Stimulated activated CD4-positive, alpha-beta T cell treated with anti-CD3 and anti-CD28 coated beads, Interleukin-1b, Interleukin-23, amount 100 ng/mL, for 1 hour (primary cell): ENCODE data around the gene CUEDC2.

Source experiments
- DNase-seq, 2 donors: peaks; one replicate each; pipeline ENCODE4 v3.0.0-alpha.2; 2020; ENCODE audit warnings: low read depth in 2 of 2

CUEDC2 gene

DNA sequence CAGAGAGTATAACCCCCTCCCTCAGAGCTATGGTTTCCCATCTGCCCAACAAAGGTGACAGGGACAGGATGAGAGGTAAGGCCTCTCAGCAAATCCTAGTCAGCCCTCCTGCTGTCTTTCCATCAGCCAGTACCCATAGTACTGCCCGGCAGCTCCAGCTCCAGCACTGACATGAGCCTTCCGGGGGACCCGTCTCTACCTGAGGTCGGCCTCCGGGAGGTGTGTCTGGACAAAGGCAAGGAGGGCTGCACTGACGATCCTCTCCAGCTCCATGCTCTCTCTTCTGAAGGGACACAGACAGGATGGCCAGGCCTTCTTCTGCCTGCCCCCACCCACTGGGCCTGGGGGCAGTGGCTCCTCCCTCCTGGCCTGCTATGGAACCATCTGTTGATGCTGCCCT is 7.5 kb downstream of the CUEDC2 start:
- DNase-seq = no peak

DNA sequence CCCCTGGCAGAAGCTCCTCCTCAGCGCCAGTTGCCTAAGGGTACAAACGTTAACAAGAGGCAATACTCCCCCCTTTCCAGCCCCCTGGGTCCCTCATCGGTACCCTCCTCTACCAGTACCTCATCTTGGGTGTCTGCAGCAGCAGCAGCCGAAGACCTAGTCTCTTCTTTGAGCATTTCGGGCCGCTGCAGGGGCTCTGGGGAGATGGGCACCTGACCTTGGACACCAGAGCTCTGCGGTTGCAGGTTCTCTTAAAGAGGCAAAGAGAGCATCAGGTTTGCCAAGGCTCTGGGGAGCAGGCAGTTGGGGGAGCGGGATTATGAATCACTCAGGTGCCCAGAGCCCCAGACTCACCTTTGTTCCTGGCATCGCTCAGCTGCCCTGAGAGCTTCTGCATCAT is 8.2 kb downstream of the CUEDC2 start:
- no peak for DNase-seq

DNA sequence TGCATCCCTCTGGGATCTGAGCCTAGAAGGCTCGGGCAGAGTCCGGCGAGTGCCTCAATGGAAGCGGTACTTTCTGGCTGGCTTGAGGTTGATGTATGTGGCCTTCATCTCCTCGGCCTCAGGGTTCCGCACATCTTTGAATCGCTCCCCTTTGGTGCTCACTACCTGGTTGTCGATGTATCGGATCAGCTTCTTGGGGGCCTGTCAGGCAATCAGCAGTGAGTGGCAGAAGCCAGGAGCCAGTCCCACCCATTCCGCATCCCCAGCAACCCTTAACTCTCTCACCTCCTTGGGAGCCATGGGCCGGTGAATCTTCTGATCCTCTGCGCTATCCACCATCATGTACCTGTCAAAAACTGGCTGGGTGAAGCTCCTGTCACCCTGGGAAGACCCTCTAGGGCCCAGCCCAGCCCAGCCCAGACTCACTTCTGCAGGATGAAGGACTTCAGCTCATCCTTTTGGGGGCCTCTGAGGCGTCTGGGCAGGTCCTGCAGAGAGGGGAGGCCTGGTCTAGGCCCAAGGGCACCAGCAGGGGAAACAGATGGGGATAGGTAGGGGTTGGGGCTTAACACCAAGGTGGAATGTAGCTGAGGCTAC is 8.9 kb downstream of the CUEDC2 start:
- DNase-seq = no peak

DNA sequence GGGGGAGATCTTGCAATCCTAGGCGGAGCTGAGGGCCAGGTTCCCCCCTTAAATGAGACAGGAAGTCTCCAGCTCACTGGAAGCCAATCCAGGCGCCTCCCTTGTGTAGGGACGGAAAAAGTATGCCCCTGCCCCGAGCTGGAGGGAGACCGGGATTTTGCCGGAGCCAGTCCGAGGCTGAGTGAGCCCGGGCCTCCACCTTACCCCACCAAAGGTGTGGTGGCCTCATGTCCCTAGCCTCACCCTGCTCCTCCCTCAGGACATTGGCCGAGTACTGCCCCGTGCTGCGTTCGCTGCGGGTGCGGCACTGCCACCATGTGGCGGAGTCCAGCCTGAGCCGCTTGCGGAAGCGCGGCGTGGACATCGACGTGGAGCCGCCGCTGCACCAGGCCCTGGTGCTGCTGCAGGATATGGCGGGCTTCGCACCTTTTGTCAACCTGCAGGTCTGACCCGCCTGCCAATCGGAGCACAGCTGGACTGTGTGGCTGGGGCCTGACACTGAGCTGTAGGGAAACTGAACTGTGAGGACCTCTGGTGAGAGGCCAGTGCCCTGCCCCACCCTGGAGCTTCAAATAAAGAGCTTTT is 9.7 kb downstream of the CUEDC2 start:
- no peak for DNase-seq

DNA sequence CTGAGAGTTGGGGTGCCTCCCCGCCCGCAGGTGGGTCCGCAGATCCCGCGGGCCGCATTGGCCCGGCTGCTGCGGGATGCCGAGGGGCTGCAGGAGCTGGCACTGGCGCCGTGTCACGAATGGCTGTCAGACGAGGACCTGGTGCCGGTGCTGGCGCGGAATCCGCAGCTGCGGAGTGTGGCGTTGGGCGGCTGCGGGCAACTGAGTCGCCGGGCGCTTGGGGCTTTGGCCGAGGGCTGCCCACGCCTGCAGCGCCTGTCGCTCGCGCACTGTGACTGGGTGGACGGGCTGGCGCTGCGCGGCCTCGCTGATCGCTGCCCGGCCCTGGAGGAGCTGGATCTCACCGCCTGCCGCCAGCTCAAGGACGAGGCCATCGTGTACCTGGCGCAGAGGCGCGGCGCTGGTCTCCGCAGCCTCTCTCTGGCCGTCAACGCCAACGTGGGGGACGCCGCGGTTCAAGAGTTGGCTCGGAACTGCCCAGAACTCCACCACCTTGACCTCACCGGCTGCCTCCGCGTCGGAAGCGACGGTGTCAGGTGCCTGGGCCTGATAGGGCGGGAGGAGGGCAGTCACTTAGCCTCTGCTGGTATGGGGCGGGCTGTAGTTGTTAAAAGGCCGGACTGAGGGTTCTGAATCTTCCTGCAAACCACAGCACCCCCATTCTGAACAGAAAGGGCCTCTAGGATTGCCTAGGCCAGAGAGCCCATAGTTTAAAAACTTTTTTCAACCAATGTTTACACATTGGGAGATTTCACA is 10.4 kb downstream of the CUEDC2 start:
- no peak for DNase-seq

DNA sequence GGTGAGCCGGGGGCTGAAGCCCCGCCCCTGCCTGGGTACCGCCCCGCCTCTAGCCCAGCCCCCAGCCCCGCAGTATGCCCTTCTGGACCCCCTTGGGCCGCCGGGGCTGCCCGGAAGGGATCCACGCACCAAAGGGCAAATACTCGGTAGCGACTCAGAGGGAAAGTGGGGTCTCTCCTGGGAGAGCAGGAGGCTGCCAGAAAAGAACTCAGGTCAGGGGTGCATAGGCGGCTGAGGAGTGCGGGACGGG is 10.9 kb downstream of the CUEDC2 start:
- DNase-seq = no peak

DNA sequence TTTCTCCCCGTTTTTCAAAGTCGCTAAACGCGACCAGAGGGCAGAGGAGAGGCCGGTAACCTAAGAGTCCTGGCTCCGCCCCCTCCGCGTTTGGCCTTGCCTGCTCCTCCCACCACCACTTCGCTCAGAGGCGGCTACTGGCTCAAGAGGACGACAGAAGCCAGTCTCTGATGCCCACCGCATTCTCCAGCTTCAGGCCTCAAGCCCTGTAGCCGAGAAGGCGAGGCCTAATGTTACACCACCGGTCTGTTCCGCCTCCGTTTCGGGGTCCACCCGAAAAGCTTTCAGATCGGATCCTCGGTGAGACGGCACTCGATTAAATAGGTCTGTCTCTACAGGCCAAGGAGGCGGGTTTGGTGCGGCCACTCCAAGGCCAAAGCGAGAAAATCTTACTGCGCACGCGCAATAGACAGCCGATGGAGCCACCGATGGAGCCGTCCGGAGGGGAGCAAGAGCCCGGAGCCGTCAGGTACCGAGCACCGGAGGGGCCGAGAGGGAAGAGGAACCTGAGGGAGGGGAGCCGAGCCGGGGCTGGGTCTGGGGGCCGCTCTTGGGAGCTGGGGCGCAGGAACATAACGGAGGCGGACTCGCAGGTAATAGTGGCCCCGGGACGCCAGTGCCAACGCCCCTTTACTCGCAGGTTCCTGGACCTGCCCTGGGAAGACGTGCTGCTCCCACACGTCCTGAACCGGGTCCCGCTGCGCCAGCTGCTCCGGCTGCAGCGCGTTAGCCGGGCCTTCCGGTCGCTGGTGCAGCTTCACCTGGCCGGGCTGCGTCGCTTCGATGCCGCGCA is 11.5 kb downstream of the CUEDC2 start, which contains the start of gene FBXL15:
FBXL15 (plus strand) TSS at position 123 of the 793 bp plus-strand sequence; CDS start at position 417, 294 bp downstream.
- DNase-seq = peak; percentile 90

DNA sequence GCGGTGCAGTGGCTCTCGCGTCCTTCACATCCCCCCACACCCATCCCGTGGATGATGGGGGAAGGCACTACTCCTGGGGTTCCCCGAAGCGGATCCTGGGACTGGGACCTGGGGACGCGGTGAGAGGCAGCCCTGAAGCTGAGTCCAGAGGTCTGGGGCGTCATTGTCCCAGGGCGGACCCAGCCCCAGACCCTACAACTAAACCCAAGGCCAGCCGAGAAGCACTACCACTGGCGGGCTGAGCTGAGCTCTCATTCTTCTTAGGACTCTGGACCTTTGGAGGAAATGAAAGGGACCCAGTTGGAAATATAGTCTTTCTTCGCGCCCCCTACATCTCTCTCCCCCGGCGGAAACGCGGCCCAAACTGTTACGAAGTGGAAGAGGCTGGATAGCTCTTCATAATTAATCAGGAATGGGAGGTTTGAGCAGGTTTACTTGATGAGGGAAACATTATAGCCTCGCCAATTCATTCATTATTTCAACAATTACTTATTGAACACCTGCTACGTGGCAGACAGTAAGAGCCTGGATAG is 12.1 kb downstream of the CUEDC2 start:
- DNase-seq = no peak

DNA sequence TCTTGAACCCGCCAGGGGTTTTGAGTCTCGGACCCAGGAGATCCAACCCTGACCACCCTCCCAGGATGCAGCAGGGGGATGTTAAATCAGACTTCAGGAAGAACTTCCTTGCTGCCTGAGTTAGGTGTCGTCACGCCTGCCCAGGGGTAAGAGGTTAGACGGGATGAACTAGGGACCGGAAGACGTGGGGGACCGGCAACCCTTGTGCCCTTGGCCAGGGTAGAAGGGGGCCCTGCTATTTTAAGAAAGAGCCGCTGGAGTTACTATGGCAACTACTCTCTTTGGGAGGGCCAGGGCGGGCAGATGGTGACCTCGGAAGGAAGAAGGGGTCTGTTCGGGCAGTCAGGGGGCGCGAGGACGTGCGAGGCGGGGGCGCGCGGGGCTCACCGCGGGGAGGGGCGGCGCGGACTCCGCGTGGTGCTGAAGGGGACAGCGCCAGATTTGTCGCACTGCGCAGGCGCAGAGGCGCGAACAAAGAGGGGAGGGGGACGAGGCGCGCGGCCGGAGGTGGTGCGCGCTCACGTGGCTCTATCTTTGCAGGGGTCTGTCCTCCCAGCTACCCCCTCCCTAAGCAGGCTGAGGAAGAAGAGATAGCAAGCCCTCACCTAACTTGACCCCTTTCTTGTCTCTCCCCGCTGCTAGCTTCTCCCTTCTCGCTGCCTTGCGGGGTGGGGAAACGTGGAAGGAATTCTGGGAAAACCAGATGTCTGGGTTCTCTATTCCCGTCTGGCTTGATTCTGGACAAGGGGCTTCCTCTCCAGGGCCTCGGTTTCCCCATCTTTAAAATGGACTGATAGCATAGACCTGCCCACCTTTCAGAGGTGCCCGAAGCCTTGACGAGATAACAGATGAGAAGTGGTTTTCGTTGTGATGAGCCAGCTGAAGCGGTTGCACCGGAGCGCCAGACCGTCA is 12.8 kb downstream of the CUEDC2 start:
- peak in 1 of 2 donors; percentile 60 for DNase-seq

DNA sequence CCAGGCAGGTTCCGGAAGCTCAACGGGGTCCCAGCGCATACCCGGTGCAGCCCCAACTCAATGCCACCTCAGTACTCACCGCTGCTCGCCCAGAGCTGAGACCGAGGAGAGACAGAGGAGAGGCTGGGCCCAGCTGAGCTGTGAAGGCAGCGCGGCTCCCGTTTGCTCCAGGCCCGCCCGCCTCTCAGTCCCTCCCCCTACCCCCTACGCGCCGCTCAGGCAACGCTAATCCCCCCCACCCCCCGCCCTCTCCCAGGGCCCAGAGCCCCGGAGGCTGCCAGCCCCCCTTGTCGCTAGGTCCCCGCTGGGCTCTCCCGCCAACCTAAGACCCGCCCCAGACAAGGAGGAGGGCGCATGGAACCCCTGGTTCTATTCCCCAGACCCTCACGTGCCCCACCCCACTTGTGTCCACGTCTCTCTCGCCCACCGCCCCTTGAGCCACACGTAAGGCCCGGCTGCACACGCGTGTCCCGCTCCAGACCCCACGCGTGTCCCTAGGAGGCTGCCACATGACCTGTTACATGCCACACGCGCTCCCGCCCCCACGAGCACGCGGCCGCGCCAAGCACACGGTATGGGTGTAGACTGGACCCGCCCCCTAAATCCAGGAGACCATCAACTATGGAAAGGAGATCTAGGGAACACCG is 13.6 kb downstream of the CUEDC2 start, which contains the start of gene PSD:
PSD (minus strand) TSS at position 164 of the 647 bp plus-strand sequence. CDS start 1,747 bp downstream, outside the sequence.
- DNase-seq = no peak

DNA sequence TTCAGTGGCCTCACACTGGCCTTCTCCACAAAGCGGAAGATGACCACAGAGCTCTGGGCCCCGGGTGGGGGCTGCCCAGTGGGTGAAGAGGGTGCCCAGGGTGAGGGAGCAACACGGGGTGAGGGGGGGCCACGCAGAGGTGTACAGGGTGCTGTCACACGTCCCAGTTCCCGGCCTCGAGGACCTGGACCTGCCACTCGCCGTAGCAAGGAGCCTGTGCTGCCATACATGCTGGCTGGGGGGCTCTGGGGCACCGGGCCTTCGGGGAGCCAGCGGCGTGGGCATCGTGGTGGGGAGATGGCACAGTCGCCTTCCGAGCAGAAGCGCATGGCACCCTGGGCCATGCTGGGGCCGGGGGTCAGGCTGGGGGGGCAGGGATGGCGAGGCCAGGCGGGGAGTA is 15.7 kb downstream of the CUEDC2 start:
- no peak for DNase-seq

DNA sequence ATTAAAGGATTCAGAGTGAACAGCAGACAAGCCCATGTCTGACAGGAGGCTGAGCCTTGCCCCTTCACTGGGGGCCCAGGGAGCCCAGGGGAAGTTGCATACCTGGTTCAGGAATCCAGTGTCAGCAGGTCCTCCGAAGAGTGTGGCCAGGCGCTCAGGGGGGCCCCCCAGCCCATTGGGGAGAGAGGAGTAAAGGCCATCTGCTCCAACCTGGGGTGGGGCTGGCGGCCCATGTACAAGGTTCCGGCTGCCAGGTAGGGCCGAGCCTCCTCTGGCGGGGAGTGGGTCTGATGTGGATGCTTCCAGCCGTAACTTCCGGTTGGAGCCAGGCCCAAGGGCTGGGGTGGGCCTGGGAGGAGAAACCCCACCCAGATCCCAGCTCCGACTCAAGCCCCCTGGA is 16.1 kb downstream of the CUEDC2 start:
- no peak for DNase-seq

DNA sequence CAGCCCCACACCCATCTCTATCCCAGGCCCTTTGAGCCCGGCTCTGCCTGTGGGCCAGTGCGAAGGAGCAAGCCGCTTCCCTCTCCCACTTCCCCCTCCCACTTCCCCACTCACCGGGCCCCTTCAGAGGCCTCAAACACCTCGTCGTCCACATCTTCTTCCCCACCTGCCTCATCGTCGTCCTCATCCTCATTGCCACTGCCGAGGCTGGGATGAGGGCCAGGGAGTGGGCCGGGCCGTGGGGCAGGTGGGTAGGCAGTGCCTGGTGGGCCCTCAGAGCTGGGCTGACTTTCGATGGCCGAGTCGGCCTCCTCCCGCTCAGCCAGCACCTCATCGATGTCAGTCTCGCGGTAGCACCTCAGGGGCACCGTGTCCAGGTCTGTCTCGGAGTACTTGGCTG is 17.6 kb downstream of the CUEDC2 start:
- DNase-seq = no peak

DNA sequence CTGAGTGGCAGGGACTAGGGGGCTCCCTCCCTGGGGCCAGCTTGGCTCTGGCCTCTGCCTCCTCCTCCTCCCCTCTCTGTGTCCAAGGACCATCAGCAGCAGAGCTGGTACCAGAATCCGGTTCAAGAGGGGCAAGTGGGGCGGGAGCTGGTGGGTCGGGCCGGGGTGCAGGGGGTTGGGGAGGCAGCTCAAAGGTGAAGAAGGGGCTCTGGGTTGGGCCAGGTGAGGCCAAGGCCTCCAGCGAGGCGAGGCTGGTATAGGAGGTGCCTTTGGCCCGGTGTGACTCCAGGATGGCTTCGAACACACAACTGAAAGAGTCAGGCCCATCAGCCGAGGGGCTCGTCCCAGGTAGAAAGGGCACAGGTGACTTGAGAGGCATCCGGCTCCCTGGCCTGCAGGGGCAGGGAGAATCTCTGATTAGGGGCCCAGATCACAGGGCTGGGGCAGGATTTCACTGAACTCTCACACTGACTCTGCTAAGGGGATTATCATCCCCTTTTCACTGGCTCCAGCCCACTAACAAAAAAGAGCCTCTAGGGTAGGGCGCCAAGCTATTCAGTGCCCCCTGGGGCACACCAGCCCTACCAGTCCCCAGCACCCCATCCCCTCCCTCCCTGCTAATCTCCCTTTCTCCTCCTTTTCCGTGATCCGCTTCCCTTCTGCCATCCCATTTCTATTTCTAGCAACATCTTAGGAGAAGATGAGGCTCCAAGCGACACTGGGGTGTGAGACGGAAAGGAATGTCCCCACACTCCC is 18.4 kb downstream of the CUEDC2 start:
- no peak for DNase-seq

DNA sequence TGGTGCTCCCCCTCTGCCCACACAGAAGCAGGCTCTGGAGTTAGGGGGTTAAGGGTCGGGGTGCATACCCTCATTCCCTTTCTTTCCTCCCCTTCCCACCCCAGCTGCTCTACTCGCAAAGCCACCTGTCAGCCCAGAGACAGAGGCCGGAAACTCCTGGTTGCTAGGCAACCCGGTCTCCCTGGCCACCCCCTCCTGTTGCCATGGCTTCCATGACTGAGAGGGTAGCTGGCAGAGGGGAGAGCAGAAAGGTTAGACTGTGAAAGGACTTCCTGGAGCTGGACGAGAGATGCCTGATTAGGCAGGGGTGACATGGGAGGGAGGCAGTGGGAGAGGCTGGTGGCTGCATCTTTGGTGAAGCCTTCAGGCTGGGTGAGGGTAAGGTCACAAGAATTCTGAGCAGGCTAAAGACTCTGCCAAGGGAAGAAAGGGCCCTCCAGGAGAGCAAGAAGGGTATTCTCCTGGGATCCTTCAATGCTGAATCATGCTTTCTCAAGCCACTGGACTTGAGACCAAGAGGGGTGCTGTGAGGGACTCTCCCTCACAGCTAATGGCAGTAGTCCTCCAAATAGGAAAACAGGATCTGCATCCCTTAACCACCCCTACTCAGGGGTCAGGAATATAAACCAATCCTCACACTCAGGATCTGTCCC is 19.2 kb downstream of the CUEDC2 start:
- DNase-seq = no peak

DNA sequence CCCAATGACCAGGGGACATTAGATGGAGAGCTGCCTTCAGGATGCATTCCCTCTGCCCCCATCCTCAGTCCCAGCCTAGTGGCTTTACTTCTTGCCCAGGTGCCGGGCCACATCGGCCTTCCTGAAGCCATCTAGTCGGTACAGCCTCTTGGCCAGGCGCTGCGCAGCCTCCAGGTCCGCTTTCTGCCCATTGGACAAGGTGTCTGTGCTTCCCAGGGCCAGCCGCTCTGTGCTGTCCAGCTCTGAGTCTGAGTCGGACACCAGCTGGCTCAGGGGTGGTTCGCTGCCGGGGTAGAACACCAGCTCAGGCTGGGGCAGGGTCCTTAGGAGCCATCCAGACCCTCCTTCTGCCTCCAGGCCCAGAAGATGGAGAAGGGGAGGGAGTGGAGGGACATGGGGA is 20.1 kb downstream of the CUEDC2 start:
- DNase-seq = no peak

DNA sequence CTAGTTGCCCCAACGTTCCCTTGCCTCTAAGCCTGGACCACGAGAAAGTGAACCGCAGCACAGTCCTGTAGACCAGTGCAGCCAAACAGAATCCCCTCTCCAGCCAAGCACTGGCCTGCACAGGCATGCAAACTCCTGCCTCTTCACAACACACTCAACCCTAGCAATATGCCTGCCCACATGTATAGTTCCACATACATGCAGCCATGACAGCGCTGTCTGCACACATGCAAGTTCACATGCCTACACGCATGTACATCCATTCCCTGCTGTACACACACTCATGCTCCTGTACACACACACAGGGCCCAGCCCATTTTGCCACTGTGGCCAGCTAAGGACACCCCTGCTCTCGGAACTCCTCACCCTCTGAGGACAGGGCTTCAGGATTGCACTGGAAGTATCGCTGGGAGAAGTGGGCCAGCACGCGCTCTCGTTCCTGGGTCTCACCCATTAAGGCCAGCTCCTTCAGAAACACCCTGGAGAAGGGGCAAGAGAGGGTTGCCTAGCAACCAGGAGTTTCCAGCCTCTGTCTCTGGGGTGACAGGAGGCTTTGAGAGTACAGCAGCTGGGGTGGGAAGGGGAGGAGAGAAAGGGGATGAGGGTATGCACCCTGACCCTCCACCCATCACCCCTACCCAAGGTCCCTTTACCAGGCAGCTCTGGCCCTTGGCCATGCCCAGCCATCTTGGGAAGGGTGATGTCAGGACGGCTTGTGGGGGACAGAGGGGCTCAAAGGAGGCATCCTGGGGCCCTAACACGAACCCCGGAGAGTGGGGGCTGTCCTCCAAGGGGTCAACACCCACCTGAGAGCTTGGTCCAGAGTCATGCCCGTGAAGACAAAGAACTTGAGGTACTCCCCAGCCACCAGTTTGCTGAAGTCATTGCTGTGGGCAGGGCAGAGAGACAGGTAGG is 20.8 kb downstream of the CUEDC2 start:
- no peak for DNase-seq

DNA sequence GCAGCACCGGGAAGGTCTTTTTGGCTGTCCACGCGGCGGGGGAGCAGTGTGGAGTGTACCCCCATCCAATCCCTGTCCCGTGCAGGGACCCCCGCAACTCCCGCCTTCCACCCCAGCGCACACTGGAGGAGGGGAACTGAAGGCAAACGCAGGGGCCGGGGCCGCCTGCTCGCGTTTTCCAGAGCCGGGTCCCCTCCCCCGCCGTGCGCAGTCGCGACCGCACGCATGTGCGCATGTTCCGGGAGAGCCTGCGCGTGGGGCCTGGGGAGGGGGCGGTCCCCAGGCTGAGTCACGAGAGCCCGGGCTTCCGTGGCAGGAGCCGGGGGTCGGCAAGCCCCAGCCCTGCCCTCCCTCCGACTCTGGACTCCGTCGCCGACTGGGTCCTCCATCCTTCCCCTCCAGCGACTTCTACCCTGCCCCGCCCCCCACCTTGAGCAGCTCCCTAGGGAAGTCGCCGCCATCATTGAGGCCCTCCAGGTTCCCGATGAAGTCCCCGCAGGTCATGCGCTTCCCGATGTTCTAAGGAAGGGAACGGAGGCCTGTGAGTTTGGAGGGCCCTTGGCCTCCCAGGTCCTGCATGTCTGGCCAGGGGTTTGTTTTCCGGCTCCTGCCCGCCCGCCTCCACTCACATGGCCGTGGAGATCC is 21.8 kb downstream of the CUEDC2 start:
- DNase-seq = peak in 1 of 2 donors; percentile 60
